ENCODE data around the gene SLC9A8. TPM values are rescaled to one million over a fixed set of nuclear protein-coding genes. Genes with fewer than 3 reads are reported as not detected.

SLC9A8 gene
- total RNA-seq, 2 experiments from 2014 or later = 22.0 to 30.3 TPM

GRCh38 chr20:49882171-49882970 is 69.7 kb downstream of the SLC9A8 start:
- Histone ChIP-seq H3K4me3 (ENCODE audit: low read depth, low read length, poor library complexity, severe bottlenecking) (no peak overlapping the region), H3K9me2 (ENCODE audit: insufficient read depth, low read length) (no peaks in the 10 kb centered on the region), H3K27ac (ENCODE audit: low read depth, low read length, poor library complexity, severe bottlenecking) (no peak overlapping the region), H3K4me1 (ENCODE audit: insufficient read depth, low read length, poor library complexity, severe bottlenecking) (no peaks in the 10 kb centered on the region), H3K36me3 (ENCODE audit: insufficient read depth, low read length) (peaks cover 52% of the 10 kb centered on the region), H3K9me3 (ENCODE audit: low read length) (no peaks in the 10 kb centered on the region), H3K4me2 (ENCODE audit: low read length) (no peak overlapping the region), H2AFZ (ENCODE audit: low read length) (no peak overlapping the region), H3K79me2 (ENCODE audit: insufficient read depth, low read depth, low read length) (no peaks in the 10 kb centered on the region), H4K20me1 (ENCODE audit: insufficient read depth, low read length) (no peaks in the 10 kb centered on the region)
- intact Hi-C loops (cut with micrococcal nuclease; ENCODE audit: unreplicated experiment) = no loop called here
- no peak for DNase-seq (ENCODE audit: low spot score)
- no peak for TF ChIP-seq EZH2phosphoT487 (IDR thresholded peaks at IDR 0.05; ENCODE audit: borderline replicate concordance, low read depth, low read length)
- TF ChIP-seq, protein P1, sequence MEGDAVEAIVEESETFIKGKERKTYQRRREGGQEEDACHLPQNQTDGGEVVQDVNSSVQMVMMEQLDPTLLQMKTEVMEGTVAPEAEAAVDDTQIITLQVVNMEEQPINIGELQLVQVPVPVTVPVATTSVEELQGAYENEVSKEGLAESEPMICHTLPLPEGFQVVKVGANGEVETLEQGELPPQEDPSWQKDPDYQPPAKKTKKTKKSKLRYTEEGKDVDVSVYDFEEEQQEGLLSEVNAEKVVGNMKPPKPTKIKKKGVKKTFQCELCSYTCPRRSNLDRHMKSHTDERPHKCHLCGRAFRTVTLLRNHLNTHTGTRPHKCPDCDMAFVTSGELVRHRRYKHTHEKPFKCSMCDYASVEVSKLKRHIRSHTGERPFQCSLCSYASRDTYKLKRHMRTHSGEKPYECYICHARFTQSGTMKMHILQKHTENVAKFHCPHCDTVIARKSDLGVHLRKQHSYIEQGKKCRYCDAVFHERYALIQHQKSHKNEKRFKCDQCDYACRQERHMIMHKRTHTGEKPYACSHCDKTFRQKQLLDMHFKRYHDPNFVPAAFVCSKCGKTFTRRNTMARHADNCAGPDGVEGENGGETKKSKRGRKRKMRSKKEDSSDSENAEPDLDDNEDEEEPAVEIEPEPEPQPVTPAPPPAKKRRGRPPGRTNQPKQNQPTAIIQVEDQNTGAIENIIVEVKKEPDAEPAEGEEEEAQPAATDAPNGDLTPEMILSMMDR (conservative IDR thresholded peaks at IDR 0.05; ENCODE audit: low read length) = no peak
- ChIA-PET POLR2A (no interaction called here), CTCF (ENCODE audit: unreplicated experiment) (no interaction called here)
- no TSS peak for BruUV-seq (replicated peaks)

DNA sequence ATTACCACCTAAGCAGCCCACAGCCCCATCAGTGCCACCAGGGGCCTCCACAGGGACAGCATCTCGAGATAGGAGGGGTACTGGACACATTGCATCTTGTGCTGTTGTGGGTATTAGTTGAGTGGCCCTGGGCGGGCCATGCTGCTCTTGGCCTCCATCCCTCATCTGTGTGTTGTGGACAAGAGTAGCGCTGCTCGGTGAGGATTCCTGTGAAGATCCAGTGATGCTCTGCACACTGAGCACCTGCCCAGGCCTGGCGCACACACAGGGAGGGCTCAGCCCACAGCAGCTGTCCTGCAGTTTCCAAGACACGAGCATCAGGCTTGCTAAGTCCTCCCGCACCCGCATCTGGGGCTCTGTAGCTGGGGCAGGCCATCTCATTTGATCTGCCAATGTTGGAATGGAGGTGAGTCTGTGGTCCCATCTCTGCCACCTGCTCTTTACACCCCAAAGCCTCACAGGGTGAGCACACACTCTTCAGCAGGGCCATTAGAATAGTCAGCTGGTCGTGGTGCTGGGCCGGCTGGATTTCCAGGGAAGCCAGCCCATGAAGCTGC is 70.7 kb downstream of the SLC9A8 start:
- H2AFZ ChIP-seq (ENCODE audit: low read length) = no peak overlapping the region
- no peak overlapping the region for H3K27ac ChIP-seq (ENCODE audit: low read depth, low read length, poor library complexity, severe bottlenecking)
- H3K4me1 ChIP-seq (ENCODE audit: insufficient read depth, low read length, poor library complexity, severe bottlenecking) = no peaks in the 10 kb centered on the region
- TF ChIP-seq EZH2phosphoT487 (IDR thresholded peaks at IDR 0.05; ENCODE audit: borderline replicate concordance, low read depth, low read length) = no peak
- TF ChIP-seq, protein P1 (conservative IDR thresholded peaks at IDR 0.05; ENCODE audit: low read length) = no peak
- H4K20me1 ChIP-seq (ENCODE audit: insufficient read depth, low read length) = no peaks in the 10 kb centered on the region
- CTCF ChIA-PET (ENCODE audit: unreplicated experiment) = no interaction called here
- POLR2A ChIA-PET = no interaction called here
- H3K9me3 ChIP-seq (ENCODE audit: low read length) = no peaks in the 10 kb centered on the region
- H3K9me2 ChIP-seq (ENCODE audit: insufficient read depth, low read length) = no peaks in the 10 kb centered on the region
- peaks cover 49% of the 10 kb centered on the region; the same call in 1 of the 2 replicates for H3K36me3 ChIP-seq (ENCODE audit: insufficient read depth, low read length)
- no peak overlapping the region for H3K4me2 ChIP-seq (ENCODE audit: low read length)
- no TSS peak for BruUV-seq (replicated peaks)
- H3K4me3 ChIP-seq (ENCODE audit: low read depth, low read length, poor library complexity, severe bottlenecking) = no peak overlapping the region
- DNase-seq (ENCODE audit: low spot score) = no peak
- H3K79me2 ChIP-seq (ENCODE audit: insufficient read depth, low read depth, low read length) = no peaks in the 10 kb centered on the region
- intact Hi-C loops (cut with micrococcal nuclease; ENCODE audit: unreplicated experiment) = no loop called here

All from OCI-LY7 (cell line).